Measurements from ENCODE around the gene SAMD10. TPM values are rescaled to one million over a fixed set of nuclear protein-coding genes. Genes with fewer than 3 reads are reported as not detected.
A peak's percentile ranks its signal among the peaks of the same experiment; 100 is the strongest.

Gene SAMD10
- total RNA-seq, 1 donor from 2014 or later = 3.8 TPM

DNA sequence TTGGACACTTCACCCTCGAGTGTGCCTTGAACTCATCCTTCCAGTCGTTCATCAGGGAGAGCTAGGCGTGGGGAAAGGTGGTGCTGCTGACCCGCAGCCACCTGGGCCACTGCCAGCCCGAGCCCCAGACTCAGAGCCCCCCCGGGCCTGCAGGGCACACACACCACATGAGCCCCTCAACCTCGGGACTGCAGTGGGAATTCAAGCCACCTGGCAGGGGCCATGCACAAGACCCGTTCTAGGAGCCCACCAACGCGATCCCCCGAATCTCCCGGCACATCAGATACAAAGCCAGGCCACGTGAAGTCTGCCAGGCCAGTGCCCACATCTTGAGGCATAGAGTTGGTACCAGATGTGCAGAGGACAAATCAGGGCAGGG, 12.5 kb downstream of the SAMD10 start:
- Mint-ChIP-seq H3K4me3 (ENCODE audit: unreplicated experiment) (no peak overlapping the region), H3K4me1 (ENCODE audit: low read depth) (peaks cover 11% of the 10 kb centered on the region), H3K36me3 (ENCODE audit: low read depth) (peaks cover 3% of the 10 kb centered on the region), H3K9me3 (ENCODE audit: low read depth) (no peaks in the 10 kb centered on the region), H3K27me3 (ENCODE audit: low read depth) (no peaks in the 10 kb centered on the region), H3K27ac (ENCODE audit: unreplicated experiment) (no peak overlapping the region)
- TF ChIP-seq, protein P1, sequence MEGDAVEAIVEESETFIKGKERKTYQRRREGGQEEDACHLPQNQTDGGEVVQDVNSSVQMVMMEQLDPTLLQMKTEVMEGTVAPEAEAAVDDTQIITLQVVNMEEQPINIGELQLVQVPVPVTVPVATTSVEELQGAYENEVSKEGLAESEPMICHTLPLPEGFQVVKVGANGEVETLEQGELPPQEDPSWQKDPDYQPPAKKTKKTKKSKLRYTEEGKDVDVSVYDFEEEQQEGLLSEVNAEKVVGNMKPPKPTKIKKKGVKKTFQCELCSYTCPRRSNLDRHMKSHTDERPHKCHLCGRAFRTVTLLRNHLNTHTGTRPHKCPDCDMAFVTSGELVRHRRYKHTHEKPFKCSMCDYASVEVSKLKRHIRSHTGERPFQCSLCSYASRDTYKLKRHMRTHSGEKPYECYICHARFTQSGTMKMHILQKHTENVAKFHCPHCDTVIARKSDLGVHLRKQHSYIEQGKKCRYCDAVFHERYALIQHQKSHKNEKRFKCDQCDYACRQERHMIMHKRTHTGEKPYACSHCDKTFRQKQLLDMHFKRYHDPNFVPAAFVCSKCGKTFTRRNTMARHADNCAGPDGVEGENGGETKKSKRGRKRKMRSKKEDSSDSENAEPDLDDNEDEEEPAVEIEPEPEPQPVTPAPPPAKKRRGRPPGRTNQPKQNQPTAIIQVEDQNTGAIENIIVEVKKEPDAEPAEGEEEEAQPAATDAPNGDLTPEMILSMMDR (IDR thresholded peaks at IDR 0.05) = no peak
- peak; percentile 81 for DNase-seq (ENCODE audit: low spot score)

DNA sequence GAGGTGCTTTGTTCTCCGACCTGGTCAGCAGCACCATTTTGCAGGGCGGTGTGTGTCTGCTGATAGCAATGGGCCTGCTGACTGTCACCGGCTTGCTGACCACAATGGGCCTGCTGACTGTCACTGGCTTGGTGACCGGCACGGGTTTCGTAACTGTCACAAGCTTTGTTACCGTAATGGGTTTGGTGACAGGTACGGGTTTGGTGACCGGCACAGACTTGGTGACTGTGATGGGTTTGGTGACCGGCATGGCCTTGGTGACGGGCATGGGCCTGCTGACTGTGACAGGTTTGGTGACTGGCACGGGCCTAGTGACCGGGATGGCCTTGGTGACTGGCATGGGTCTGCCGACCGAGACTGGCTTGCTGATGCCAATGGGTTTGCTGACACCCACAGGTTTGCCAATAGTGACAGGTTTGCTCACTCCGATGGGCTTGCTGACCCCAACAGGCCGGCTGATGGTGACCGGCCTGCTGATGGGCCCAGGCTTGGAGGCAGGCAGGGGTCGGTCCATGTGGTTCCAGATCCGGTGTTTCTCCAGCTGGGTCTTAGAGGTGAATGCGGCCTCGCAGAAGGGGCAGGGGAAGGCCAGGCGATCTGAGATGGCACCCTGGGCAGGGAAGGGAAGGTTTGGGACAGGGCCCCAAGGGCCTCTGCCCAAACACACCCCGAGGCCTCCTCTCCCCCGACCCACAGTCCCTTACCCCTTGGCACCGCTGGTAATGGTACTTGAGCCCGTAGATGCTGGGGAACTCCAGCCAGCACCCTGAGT, 13.1 kb downstream of the SAMD10 start:
- H3K4me3 Mint-ChIP-seq (ENCODE audit: unreplicated experiment) = no peak overlapping the region
- TF ChIP-seq, protein P1 (IDR thresholded peaks at IDR 0.05) = no peak
- H3K36me3 Mint-ChIP-seq (ENCODE audit: low read depth) = peaks cover 3% of the 10 kb centered on the region
- DNase-seq (ENCODE audit: low spot score) = peak; percentile 87
- no peaks in the 10 kb centered on the region for H3K9me3 Mint-ChIP-seq (ENCODE audit: low read depth)
- peaks cover 11% of the 10 kb centered on the region for H3K4me1 Mint-ChIP-seq (ENCODE audit: low read depth)
- no peaks in the 10 kb centered on the region for H3K27me3 Mint-ChIP-seq (ENCODE audit: low read depth)
- no peak overlapping the region for H3K27ac Mint-ChIP-seq (ENCODE audit: unreplicated experiment)

DNA sequence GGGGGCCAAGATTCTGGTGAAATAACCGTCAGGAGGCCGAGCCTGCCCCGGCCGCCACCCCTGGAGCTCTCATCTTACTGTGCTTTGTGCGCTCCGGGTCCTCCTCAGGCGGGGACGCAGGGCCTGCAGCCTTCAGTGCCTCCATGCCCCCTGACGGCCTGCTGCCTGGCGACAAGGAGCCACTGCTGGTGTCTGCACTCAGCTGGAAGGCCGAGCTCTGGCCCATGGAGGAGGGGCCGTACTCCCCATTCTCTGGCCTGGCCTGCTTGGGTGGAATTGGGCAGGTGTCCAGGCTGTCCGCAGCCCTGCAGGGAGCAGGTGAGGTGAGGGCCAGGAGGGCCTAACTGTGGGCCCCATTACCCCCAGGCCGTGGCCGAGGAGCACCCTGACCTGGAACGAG, 15.0 kb downstream of the SAMD10 start:
- H3K4me3 Mint-ChIP-seq (ENCODE audit: unreplicated experiment) = no peak overlapping the region
- TF ChIP-seq, protein P1 (IDR thresholded peaks at IDR 0.05) = no peak
- H3K4me1 Mint-ChIP-seq (ENCODE audit: low read depth) = peaks cover 11% of the 10 kb centered on the region
- peaks cover 6% of the 10 kb centered on the region for H3K36me3 Mint-ChIP-seq (ENCODE audit: low read depth)
- no peaks in the 10 kb centered on the region for H3K27me3 Mint-ChIP-seq (ENCODE audit: low read depth)
- no peak overlapping the region for H3K27ac Mint-ChIP-seq (ENCODE audit: unreplicated experiment)
- DNase-seq (ENCODE audit: low spot score) = no peak
- no peaks in the 10 kb centered on the region for H3K9me3 Mint-ChIP-seq (ENCODE audit: low read depth)

DNA sequence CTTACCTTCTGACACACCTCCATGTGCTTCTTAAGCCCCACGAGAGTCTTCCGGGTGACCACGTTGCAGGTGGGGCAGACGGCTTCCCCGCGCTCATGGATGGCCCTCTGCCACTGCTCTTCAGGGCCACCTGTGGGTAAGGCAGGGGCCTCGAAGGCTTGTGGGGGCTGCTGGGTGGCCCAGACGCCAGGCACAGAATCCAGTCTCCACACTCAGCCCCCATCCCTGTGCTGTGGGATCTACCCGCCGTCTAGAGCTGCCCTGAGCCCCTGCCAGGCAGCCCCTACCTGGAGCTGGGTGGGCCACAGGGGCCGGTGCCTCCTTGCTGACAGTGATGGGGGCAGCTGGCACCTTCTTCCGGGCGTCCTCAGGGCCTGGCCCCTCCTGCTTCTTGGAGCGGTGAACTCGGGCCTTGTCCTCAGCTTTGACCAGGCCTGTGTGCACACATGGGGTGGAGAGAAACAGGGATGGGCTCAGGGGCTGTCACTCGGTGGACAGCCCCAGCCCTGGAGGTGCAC, 15.6 kb downstream of the SAMD10 start:
- Mint-ChIP-seq H3K36me3 (ENCODE audit: low read depth) (peaks cover 6% of the 10 kb centered on the region), H3K4me3 (ENCODE audit: unreplicated experiment) (no peak overlapping the region), H3K27me3 (ENCODE audit: low read depth) (no peaks in the 10 kb centered on the region), H3K27ac (ENCODE audit: unreplicated experiment) (no peak overlapping the region), H3K4me1 (ENCODE audit: low read depth) (peaks cover 9% of the 10 kb centered on the region), H3K9me3 (ENCODE audit: low read depth) (no peaks in the 10 kb centered on the region)
- TF ChIP-seq, protein P1 (IDR thresholded peaks at IDR 0.05) = no peak
- DNase-seq (ENCODE audit: low spot score) = no peak

DNA sequence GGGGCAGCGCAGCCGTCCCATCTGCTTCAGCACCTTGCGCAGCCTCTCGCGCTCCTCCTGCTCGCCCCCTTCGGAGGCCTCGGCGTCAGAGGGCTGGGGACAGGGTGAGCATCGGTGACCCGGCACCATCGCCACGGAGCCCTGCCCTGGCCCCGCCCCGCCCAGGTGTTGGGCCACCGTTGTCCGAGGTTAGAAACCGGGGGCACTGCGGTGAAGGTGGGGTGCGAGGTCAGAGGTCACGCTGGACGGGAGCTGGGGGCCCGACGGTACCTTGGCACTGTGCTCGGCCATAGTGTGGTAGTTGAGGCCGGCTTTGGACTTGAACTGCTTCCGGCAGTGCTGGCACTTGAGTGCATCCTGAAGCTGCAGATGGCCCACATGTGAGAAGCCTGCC, 16.1 kb downstream of the SAMD10 start:
- H3K4me1 Mint-ChIP-seq (ENCODE audit: low read depth) = peaks cover 6% of the 10 kb centered on the region
- H3K4me3 Mint-ChIP-seq (ENCODE audit: unreplicated experiment) = no peak overlapping the region
- H3K9me3 Mint-ChIP-seq (ENCODE audit: low read depth) = no peaks in the 10 kb centered on the region
- H3K36me3 Mint-ChIP-seq (ENCODE audit: low read depth) = peaks cover 6% of the 10 kb centered on the region
- no peaks in the 10 kb centered on the region for H3K27me3 Mint-ChIP-seq (ENCODE audit: low read depth)
- no peak for DNase-seq (ENCODE audit: low spot score)
- TF ChIP-seq, protein P1 (IDR thresholded peaks at IDR 0.05) = no peak
- no peak overlapping the region for H3K27ac Mint-ChIP-seq (ENCODE audit: unreplicated experiment)

All from chondrocyte (in vitro differentiated cells).